Lung (tissue), 12 donors: ENCODE measurements around the gene NCOA6. TPM values are rescaled to one million over a fixed set of nuclear protein-coding genes. Genes with fewer than 3 reads are reported as not detected.
A peak's percentile ranks its signal among the peaks of the same experiment; 100 is the strongest.
"Not testable (repeated sequence)": the region's sequence is repeated elsewhere in the genome, so short reads cannot be mapped to it uniquely, and the experiment has no call there.

ENCODE experiments used
- ATAC-seq: fragments of 200-7000 bp; cut with Tn5 transposase; one replicate; pipeline ENCODE4 v1.9.1; 2020; ENCODE audit warnings: moderate number of reproducible peaks; ENCODE audit not compliant: insufficient read depth, low FRiP score
- DNase-seq, 3 donors: peaks; one replicate each; pipeline ENCODE4 v3.0.0-alpha.2; 2013 to 2017
- H3K27ac ChIP-seq, 2 donors: one replicate each; pipeline ENCODE4 v1.5.1; 2013; ENCODE audit warnings: mild to moderate bottlenecking in 2 of 2, moderate library complexity in 2 of 2, control low read depth in 1 of 2, inconsistent platforms in 1 of 2, low read depth in 1 of 2, low read length in 1 of 2
- H3K27me3 ChIP-seq, 3 donors: one replicate each; pipeline ENCODE4 v1.5.1; 2013; ENCODE audit warnings: low read length in 2 of 3; ENCODE audit not compliant: control insufficient read depth in 3 of 3, insufficient read depth in 3 of 3
- H3K36me3 ChIP-seq, 4 donors: one replicate each; pipeline ENCODE4 v1.5.1; 2013; ENCODE audit warnings: low read length in 4 of 4, mild to moderate bottlenecking in 1 of 4, moderate library complexity in 1 of 4; ENCODE audit not compliant: control insufficient read depth in 4 of 4, insufficient read depth in 4 of 4
- H3K4me1 ChIP-seq, 5 donors: one replicate each; pipeline ENCODE4 v1.5.1; 2013; ENCODE audit warnings: low read length in 5 of 5, mild to moderate bottlenecking in 2 of 5, moderate library complexity in 1 of 5; ENCODE audit not compliant: control insufficient read depth in 5 of 5, insufficient read depth in 5 of 5
- H3K4me3 ChIP-seq: one replicate; pipeline ENCODE4 v1.5.1; 2013; ENCODE audit warnings: mild to moderate bottlenecking, control low read depth, moderate library complexity
- H3K9ac ChIP-seq, 2 donors: one replicate each; pipeline ENCODE4 v1.5.1; 2013; ENCODE audit warnings: low read length in 2 of 2, control low read depth in 1 of 2; ENCODE audit not compliant: insufficient read depth in 1 of 2
- H3K9me3 ChIP-seq, 4 donors: one replicate each; pipeline ENCODE4 v1.5.1; 2013; ENCODE audit warnings: low read length in 3 of 4, mild to moderate bottlenecking in 1 of 4, moderate library complexity in 1 of 4; ENCODE audit not compliant: control insufficient read depth in 4 of 4, insufficient read depth in 3 of 4
- WGBS, 2 donors: extraction: QIAGEN DNeasy Blood & Tissue Kit; methylation state at CpG; one replicate each; pipeline ENCODE4 v1.1.7; 2013; 5-methylcytosine and 5-hydroxymethylcytosine counted together
- polyA plus RNA-seq, 2 donors: library from polyadenylated mRNA; stranded (reverse); fragments of 200-250 nt; gene quantifications; one replicate each; pipeline ENCODE4 v1.2.1, GENCODE V29; 2013
- total RNA-seq, 2 donors: library from RNA; depleted of rRNA in 1 of 2; stranded (reverse); fragments of >200 nt in 1 of 2; gene quantifications; one replicate each; pipeline ENCODE4 v1.2.1, GENCODE V29; 2014 to 2021
- TF ChIP-seq, protein P1 (sequence below): IDR thresholded peaks from 2 replicates; pipeline ENCODE4 v1.5.1; 2012; ENCODE audit warnings: mild to moderate bottlenecking; ENCODE audit errors: control extremely low read depth, extremely low read depth
- donor health status: control.
- donor health status: control.
- donor health status: Bipolar disorder and iron deficiency.
- donor health status: healthy.
- donor health status: DM: yes; HTN: yes; CAD: no.

Gene NCOA6
- total and polyA plus RNA-seq, 4 donors = 13.2 to 27.5 (median 21.8) TPM

DNA sequence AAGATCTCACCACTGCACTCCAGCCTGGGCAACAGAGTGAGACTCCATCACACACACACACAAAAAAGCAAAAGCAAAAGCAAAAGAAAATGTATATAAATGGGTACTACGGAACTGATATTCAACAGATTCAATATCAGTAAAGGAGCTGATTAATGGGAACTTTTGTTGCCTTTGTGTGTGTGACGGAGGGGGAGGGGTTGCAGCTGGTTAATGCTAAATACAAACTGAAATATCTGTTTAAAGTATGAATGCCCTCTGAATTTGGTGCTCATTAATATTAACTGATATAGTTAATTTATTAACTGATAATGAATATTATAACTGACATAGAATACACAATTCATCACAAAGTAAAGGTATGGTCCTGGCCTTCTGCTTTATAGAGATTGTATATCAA is 8.4 kb downstream of the NCOA6 start:
- 45 to 100% methylated on average over 1 to 2 of the region's 2 CpGs for WGBS, 2 donors
- Histone ChIP-seq H3K27me3 (no peaks in the 10 kb centered on the region), H3K36me3 (no peaks in the 10 kb centered on the region), H3K9ac (peak overlapping the region in 1 of 2 donors; percentile 11), H3K27ac (no peak overlapping the region), H3K9me3 (no peaks in the 10 kb centered on the region), H3K4me1 (peaks cover 0 to 26% (median 2%) of the 10 kb centered on the region in 5 donors), H3K4me3 (no peak overlapping the region)
- no peak for DNase-seq
- ATAC-seq = no peak
- TF ChIP-seq, protein P1, sequence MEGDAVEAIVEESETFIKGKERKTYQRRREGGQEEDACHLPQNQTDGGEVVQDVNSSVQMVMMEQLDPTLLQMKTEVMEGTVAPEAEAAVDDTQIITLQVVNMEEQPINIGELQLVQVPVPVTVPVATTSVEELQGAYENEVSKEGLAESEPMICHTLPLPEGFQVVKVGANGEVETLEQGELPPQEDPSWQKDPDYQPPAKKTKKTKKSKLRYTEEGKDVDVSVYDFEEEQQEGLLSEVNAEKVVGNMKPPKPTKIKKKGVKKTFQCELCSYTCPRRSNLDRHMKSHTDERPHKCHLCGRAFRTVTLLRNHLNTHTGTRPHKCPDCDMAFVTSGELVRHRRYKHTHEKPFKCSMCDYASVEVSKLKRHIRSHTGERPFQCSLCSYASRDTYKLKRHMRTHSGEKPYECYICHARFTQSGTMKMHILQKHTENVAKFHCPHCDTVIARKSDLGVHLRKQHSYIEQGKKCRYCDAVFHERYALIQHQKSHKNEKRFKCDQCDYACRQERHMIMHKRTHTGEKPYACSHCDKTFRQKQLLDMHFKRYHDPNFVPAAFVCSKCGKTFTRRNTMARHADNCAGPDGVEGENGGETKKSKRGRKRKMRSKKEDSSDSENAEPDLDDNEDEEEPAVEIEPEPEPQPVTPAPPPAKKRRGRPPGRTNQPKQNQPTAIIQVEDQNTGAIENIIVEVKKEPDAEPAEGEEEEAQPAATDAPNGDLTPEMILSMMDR = no peak

GRCh38 chr20:34815636-34816035 is 9.8 kb downstream of the NCOA6 start:
- TF ChIP-seq, protein P1 = no peak
- no peak for ATAC-seq
- WGBS, 2 donors = 96 to 98% methylated on average over 1 of the region's 1 CpG
- Histone ChIP-seq H3K9me3 (no peaks in the 10 kb centered on the region), H3K36me3 (no peaks in the 10 kb centered on the region), H3K9ac (no peak overlapping the region), H3K27me3 (no peaks in the 10 kb centered on the region), H3K27ac (no peak overlapping the region), H3K4me1 (peaks cover 0 to 17% (median 2%) of the 10 kb centered on the region in 5 donors), H3K4me3 (no peak overlapping the region)
- no peak for DNase-seq

GRCh38 chr20:34808583-34808982 is 16.9 kb downstream of the NCOA6 start:
- Histone ChIP-seq H3K36me3 (peaks cover 0 to 2% (median under 1%) of the 10 kb centered on the region in 4 donors), H3K9me3 (no peaks in the 10 kb centered on the region), H3K27ac (no peak overlapping the region), H3K4me1 (no peaks in the 10 kb centered on the region), H3K4me3 (no peak overlapping the region), H3K27me3 (no peaks in the 10 kb centered on the region), H3K9ac (no peak overlapping the region)
- DNase-seq (no peak), ATAC-seq (no peak)
- TF ChIP-seq, protein P1 = no peak
- WGBS, 2 donors = 96 to 98% methylated on average over 5 of the region's 5 CpGs

- 77 to 80% methylated on average over 8 of the region's 8 CpGs for WGBS, 2 donors
- not testable (repeated sequence) for ATAC-seq, H3K27ac ChIP-seq, H3K36me3 ChIP-seq, H3K27me3 ChIP-seq, H3K4me3 ChIP-seq, H3K9ac ChIP-seq, H3K9me3 ChIP-seq, H3K4me1 ChIP-seq
- DNase-seq = peak in 1 of 3 donors; percentile 5
Observed at GRCh38 chr20:34807944-34808465, 17.4 kb downstream of the NCOA6 start.
